OCI-LY1 (cell line): Measurements from ENCODE around the gene GPR158.
"Not testable (repeated sequence)": the region's sequence is repeated elsewhere in the genome, so short reads cannot be mapped to it uniquely, and the experiment has no call there.

Experiments used
- H2AFZ ChIP-seq: fragments of 200-600 bp; sonication (generic), shearing (Covaris generic); 2 replicates; pipeline ENCODE4 v1.6.0; 2014; ENCODE audit warnings: antibody characterized with exemption, mild to moderate bottlenecking, low read length
- H3F3A ChIP-seq: fragments of 200-600 bp; sonication (generic), shearing (Covaris generic); 2 replicates; pipeline ENCODE4 v1.6.0; 2014; ENCODE audit warnings: mild to moderate bottlenecking, antibody characterized with exemption, low read length, moderate library complexity; ENCODE audit not compliant: insufficient read depth
- H3K27ac ChIP-seq: fragments of 200-600 bp; sonication (generic); 2 replicates; pipeline ENCODE4 v1.5.1; 2014; ENCODE audit warnings: low read length, mixed run types, mild to moderate bottlenecking, low read depth; ENCODE audit not compliant: poor library complexity, severe bottlenecking
- H3K27me3 ChIP-seq: fragments of 200-600 bp; sonication (generic); 2 replicates; pipeline ENCODE4 v1.6.0; 2014; ENCODE audit warnings: antibody characterized with exemption, mild to moderate bottlenecking, low read length, moderate library complexity; ENCODE audit not compliant: insufficient read depth
- H3K36me3 ChIP-seq: fragments of 200-600 bp; sonication (generic); 2 replicates; pipeline ENCODE4 v1.6.1; 2014; ENCODE audit warnings: mild to moderate bottlenecking, antibody characterized with exemption, low read length, moderate library complexity, mixed read lengths; ENCODE audit not compliant: insufficient read depth
- H3K4me1 ChIP-seq: fragments of 200-600 bp; sonication (generic); 2 replicates; pipeline ENCODE4 v1.5.1; 2014; ENCODE audit warnings: mild to moderate bottlenecking, low read length, moderate library complexity; ENCODE audit not compliant: insufficient read depth, severe bottlenecking
- H3K4me2 ChIP-seq: fragments of 200-600 bp; sonication (generic), shearing (Covaris generic); 2 replicates; pipeline ENCODE4 v1.6.1; 2014; ENCODE audit warnings: low read length
- H3K4me3 ChIP-seq: fragments of 200-600 bp; sonication (generic); 2 replicates; pipeline ENCODE4 v1.5.1; 2014; ENCODE audit warnings: low read length, low read depth, mild to moderate bottlenecking, mixed read lengths; ENCODE audit not compliant: poor library complexity, severe bottlenecking
- H3K79me2 ChIP-seq: fragments of 200-600 bp; shearing (Covaris generic); 2 replicates; pipeline ENCODE4 v1.6.1; 2016; ENCODE audit warnings: mixed run types, low read length, mixed read lengths; ENCODE audit not compliant: insufficient read depth
- H3K9ac ChIP-seq: fragments of 200-600 bp; sonication (generic), shearing (Covaris generic); 2 replicates; pipeline ENCODE4 v1.6.1; 2014; ENCODE audit warnings: mild to moderate bottlenecking, low read length, mixed read lengths
- H3K9me2 ChIP-seq: fragments of 200-600 bp; sonication (generic), shearing (Covaris generic); 2 replicates; pipeline ENCODE4 v1.6.1; 2014; ENCODE audit warnings: low read depth, mild to moderate bottlenecking, low read length, mixed read lengths
- H3K9me3 ChIP-seq: fragments of 200-600 bp; shearing (Covaris generic); 2 replicates; pipeline ENCODE4 v1.6.1; 2014; ENCODE audit warnings: low read length, mixed read lengths
- H4K20me1 ChIP-seq: fragments of 200-600 bp; sonication (generic), shearing (Covaris generic); 2 replicates; pipeline ENCODE4 v1.6.0; 2016; ENCODE audit warnings: mild to moderate bottlenecking, low read length; ENCODE audit not compliant: insufficient read depth
- CTCF ChIP-seq: fragments of 200-600 bp; sonication (generic), shearing (Covaris generic); IDR thresholded peaks from 2 replicates; pipeline ENCODE4 v1.5.1; 2017; ENCODE audit warnings: mild to moderate bottlenecking, antibody characterized with exemption, low read length, moderate library complexity, mixed read lengths
- EZH2 ChIP-seq: fragments of 200-600 bp; sonication (generic), shearing (Covaris generic); IDR thresholded peaks from 2 replicates; pipeline ENCODE4 v1.8.0; 2017; ENCODE audit warnings: borderline replicate concordance, mixed run types, mild to moderate bottlenecking, antibody characterized with exemption, low read length, moderate library complexity, mixed read lengths

GPR158 gene

GRCh38 chr10:25356609-25357008, 181.8 kb downstream of the GPR158 start:
- peaks cover 2% of the 10 kb centered on the region; the same call in 1 of the 2 replicates for H3K9me3 ChIP-seq
- H3K27me3 ChIP-seq, result no peaks in the 10 kb centered on the region
- TF ChIP-seq CTCF, result no peak
- no peak for TF ChIP-seq EZH2

GRCh38 chr10:25357269-25357668, 182.5 kb downstream of the GPR158 start:
- Histone ChIP-seq H4K20me1 (no peaks in the 10 kb centered on the region), H3F3A (no peaks in the 10 kb centered on the region), H2AFZ (no peak overlapping the region), H3K4me2 (no peak overlapping the region), H3K79me2 (no peaks in the 10 kb centered on the region), H3K9me2 (no peaks in the 10 kb centered on the region), H3K27ac (no peak overlapping the region), H3K4me1 (no peaks in the 10 kb centered on the region), H3K9ac (no peak overlapping the region), H3K9me3 (peaks cover 2% of the 10 kb centered on the region; the same call in 1 of the 2 replicates), H3K27me3 (no peaks in the 10 kb centered on the region), H3K4me3 (no peak overlapping the region), H3K36me3 (no peaks in the 10 kb centered on the region)
- TF ChIP-seq CTCF (no peak), EZH2 (no peak)

More at GRCh38 chr10:25356609-25357008, 181.8 kb downstream of the GPR158 start:
- no peaks in the 10 kb centered on the region for H3K79me2 ChIP-seq
- H2AFZ ChIP-seq, result no peak overlapping the region
- H4K20me1 ChIP-seq, result no peaks in the 10 kb centered on the region
- H3K9me2 ChIP-seq, result no peaks in the 10 kb centered on the region
- H3K4me3 ChIP-seq, result no peak overlapping the region
- no peak overlapping the region for H3K4me2 ChIP-seq
- H3K9ac ChIP-seq, result no peak overlapping the region
- no peak overlapping the region for H3K27ac ChIP-seq
- no peaks in the 10 kb centered on the region for H3K4me1 ChIP-seq
- no peaks in the 10 kb centered on the region for H3F3A ChIP-seq
- no peaks in the 10 kb centered on the region for H3K36me3 ChIP-seq

GRCh38 chr10:25382029-25382810, 207.4 kb downstream of the GPR158 start:
- H2AFZ ChIP-seq, result no peak overlapping the region
- peaks cover 3% of the 10 kb centered on the region; the same call in 1 of the 2 replicates for H3K9me3 ChIP-seq
- no peaks in the 10 kb centered on the region for H4K20me1 ChIP-seq
- no peaks in the 10 kb centered on the region for H3F3A ChIP-seq
- TF ChIP-seq CTCF (no peak), EZH2 (no peak)
- H3K4me2 ChIP-seq, result no peak overlapping the region
- no peak overlapping the region for H3K27ac ChIP-seq
- H3K9ac ChIP-seq, result no peak overlapping the region
- H3K27me3 ChIP-seq, result no peaks in the 10 kb centered on the region
- H3K4me1 ChIP-seq, result no peaks in the 10 kb centered on the region
- H3K4me3 ChIP-seq, result no peak overlapping the region
- no peaks in the 10 kb centered on the region for H3K36me3 ChIP-seq
- no peaks in the 10 kb centered on the region for H3K9me2 ChIP-seq
- no peaks in the 10 kb centered on the region for H3K79me2 ChIP-seq

- not testable (repeated sequence) for H3K9me2 ChIP-seq, H3K36me3 ChIP-seq, H3K9ac ChIP-seq
These were observed 208.1 kb downstream of the GPR158 start for GRCh38 chr10:25382901-25383300.

More at GRCh38 chr10:25382901-25383300, 208.1 kb downstream of the GPR158 start:
- not testable (repeated sequence) for H4K20me1 ChIP-seq, H3K9me3 ChIP-seq, H3K4me1 ChIP-seq, H2AFZ ChIP-seq, H3K27me3 ChIP-seq, H3K4me2 ChIP-seq, H3K79me2 ChIP-seq, H3K27ac ChIP-seq, H3F3A ChIP-seq, H3K4me3 ChIP-seq
